ENCODE data around the gene HPS6.
"Not testable (repeated sequence)": the region's sequence is repeated elsewhere in the genome, so short reads cannot be mapped to it uniquely, and the experiment has no call there.

HPS6 gene

GRCh38 chr10:102064868-102065560 lies at the start of gene HPS6:
Gene HPS6, plus strand, starts transcription at chr10:102065349. Its CDS starts 126 bp downstream, at chr10:102065475.
- Mint-ChIP-seq H3K36me3 (ENCODE audit: low read depth) (peaks cover 25% of the 10 kb centered on the region), H3K27me3 (no peaks in the 10 kb centered on the region), H3K4me1 (ENCODE audit: low read depth) (peaks cover 34% of the 10 kb centered on the region), H3K4me3 (peak within 1 kb of the TSS; percentile 87), H3K27ac (peak within 1 kb of the TSS; percentile 91), H3K9me3 (no peaks in the 10 kb centered on the region)
- peak; percentile 94 for DNase-seq

- no peak for DNase-seq
- H3K27ac Mint-ChIP-seq, result no peak overlapping the region
- H3K4me3 Mint-ChIP-seq, result no peak overlapping the region
- peaks cover 1% of the 10 kb centered on the region for H3K4me1 Mint-ChIP-seq (ENCODE audit: low read depth)
- peaks cover 53% of the 10 kb centered on the region for H3K36me3 Mint-ChIP-seq (ENCODE audit: low read depth)
- H3K9me3 Mint-ChIP-seq, result no peaks in the 10 kb centered on the region
- no peaks in the 10 kb centered on the region for H3K27me3 Mint-ChIP-seq
Measured at GRCh38 chr10:102016416-102016815, 48.7 kb upstream of the HPS6 start.

- Mint-ChIP-seq H3K27me3 (no peaks in the 10 kb centered on the region), H3K4me3 (no peak overlapping the region), H3K36me3 (ENCODE audit: low read depth) (peaks cover 56% of the 10 kb centered on the region)
Measured at GRCh38 chr10:102017295-102017694, 47.9 kb upstream of the HPS6 start.

GRCh38 chr10:102020938-102021337 lies 44.2 kb upstream of the HPS6 start:
- peaks cover 1% of the 10 kb centered on the region for H3K4me1 Mint-ChIP-seq (ENCODE audit: low read depth)
- peaks cover 63% of the 10 kb centered on the region for H3K36me3 Mint-ChIP-seq (ENCODE audit: low read depth)
- no peaks in the 10 kb centered on the region for H3K9me3 Mint-ChIP-seq
- no peak overlapping the region for H3K4me3 Mint-ChIP-seq
- no peak for DNase-seq
- H3K27me3 Mint-ChIP-seq, result no peaks in the 10 kb centered on the region
- no peak overlapping the region for H3K27ac Mint-ChIP-seq

More at GRCh38 chr10:102017295-102017694, 47.9 kb upstream of the HPS6 start:
- H3K9me3 Mint-ChIP-seq, result no peaks in the 10 kb centered on the region
- H3K4me1 Mint-ChIP-seq (ENCODE audit: low read depth), result peaks cover 1% of the 10 kb centered on the region
- no peak overlapping the region for H3K27ac Mint-ChIP-seq
- no peak for DNase-seq

GRCh38 chr10:102024799-102025198 lies 40.4 kb upstream of the HPS6 start:
- Mint-ChIP-seq H3K36me3 (ENCODE audit: low read depth) (peaks cover 77% of the 10 kb centered on the region), H3K4me3 (no peak overlapping the region), H3K9me3 (no peaks in the 10 kb centered on the region), H3K4me1 (ENCODE audit: low read depth) (peaks cover 1% of the 10 kb centered on the region), H3K27me3 (no peaks in the 10 kb centered on the region), H3K27ac (no peak overlapping the region)
- no peak for DNase-seq

- Mint-ChIP-seq H3K4me3 (no peak overlapping the region), H3K27ac (no peak overlapping the region), H3K4me1 (ENCODE audit: low read depth) (no peaks in the 10 kb centered on the region), H3K27me3 (no peaks in the 10 kb centered on the region), H3K36me3 (ENCODE audit: low read depth) (peaks cover 84% of the 10 kb centered on the region), H3K9me3 (no peaks in the 10 kb centered on the region)
- DNase-seq, result no peak
Measured at GRCh38 chr10:102027261-102027660, 37.9 kb upstream of the HPS6 start.

- Mint-ChIP-seq H3K9me3 (no peaks in the 10 kb centered on the region), H3K27ac (no peak overlapping the region), H3K36me3 (ENCODE audit: low read depth) (peaks cover 79% of the 10 kb centered on the region), H3K4me1 (ENCODE audit: low read depth) (no peaks in the 10 kb centered on the region), H3K4me3 (no peak overlapping the region), H3K27me3 (no peaks in the 10 kb centered on the region)
- no peak for DNase-seq
Measured at GRCh38 chr10:102033787-102034186, 31.4 kb upstream of the HPS6 start.

GRCh38 chr10:102035807-102036206 lies 29.3 kb upstream of the HPS6 start:
- not testable (repeated sequence) for H3K4me3 Mint-ChIP-seq, H3K27ac Mint-ChIP-seq
- peaks cover 78% of the 10 kb centered on the region for H3K36me3 Mint-ChIP-seq (ENCODE audit: low read depth)

GRCh38 chr10:102038410-102038809 lies 26.7 kb upstream of the HPS6 start:
- peaks cover 14% of the 10 kb centered on the region for H3K4me1 Mint-ChIP-seq (ENCODE audit: low read depth)
- H3K27me3 Mint-ChIP-seq, result no peaks in the 10 kb centered on the region
- no peak overlapping the region for H3K4me3 Mint-ChIP-seq
- H3K36me3 Mint-ChIP-seq (ENCODE audit: low read depth), result peaks cover 52% of the 10 kb centered on the region
- no peak overlapping the region for H3K27ac Mint-ChIP-seq
- no peak for DNase-seq
- no peaks in the 10 kb centered on the region for H3K9me3 Mint-ChIP-seq

More at GRCh38 chr10:102035807-102036206, 29.3 kb upstream of the HPS6 start:
- H3K27me3 Mint-ChIP-seq; H3K9me3 Mint-ChIP-seq; DNase-seq; H3K4me1 Mint-ChIP-seq (ENCODE audit: low read depth): not testable (repeated sequence)

GRCh38 chr10:102040305-102041050 lies 24.7 kb upstream of the HPS6 start:
- DNase-seq, result no peak
- no peaks in the 10 kb centered on the region for H3K27me3 Mint-ChIP-seq
- H3K27ac Mint-ChIP-seq, result no peak overlapping the region
- peaks cover 40% of the 10 kb centered on the region for H3K36me3 Mint-ChIP-seq (ENCODE audit: low read depth)
- no peaks in the 10 kb centered on the region for H3K9me3 Mint-ChIP-seq
- peaks cover 23% of the 10 kb centered on the region for H3K4me1 Mint-ChIP-seq (ENCODE audit: low read depth)
- H3K4me3 Mint-ChIP-seq, result no peak overlapping the region

- Mint-ChIP-seq H3K27ac (no peak overlapping the region), H3K4me3 (no peak overlapping the region), H3K27me3 (no peaks in the 10 kb centered on the region), H3K36me3 (ENCODE audit: low read depth) (peaks cover 5% of the 10 kb centered on the region), H3K4me1 (ENCODE audit: low read depth) (peaks cover 44% of the 10 kb centered on the region), H3K9me3 (no peaks in the 10 kb centered on the region)
- no peak for DNase-seq
Measured at GRCh38 chr10:102045292-102045691, 19.9 kb upstream of the HPS6 start.

- peaks cover 47% of the 10 kb centered on the region for H3K4me1 Mint-ChIP-seq (ENCODE audit: low read depth)
- no peaks in the 10 kb centered on the region for H3K9me3 Mint-ChIP-seq
- DNase-seq, result no peak
- no peak overlapping the region for H3K27ac Mint-ChIP-seq
- peaks cover 5% of the 10 kb centered on the region for H3K36me3 Mint-ChIP-seq (ENCODE audit: low read depth)
- no peaks in the 10 kb centered on the region for H3K27me3 Mint-ChIP-seq
- H3K4me3 Mint-ChIP-seq, result no peak overlapping the region
Measured at GRCh38 chr10:102046095-102046494, 19.1 kb upstream of the HPS6 start.

GRCh38 chr10:102054881-102055646 lies 10.1 kb upstream of the HPS6 start:
- H3K4me3 Mint-ChIP-seq, result peak overlapping the region; percentile 96
- H3K9me3 Mint-ChIP-seq, H3K27me3 Mint-ChIP-seq, DNase-seq: not testable (repeated sequence)
- H3K27ac Mint-ChIP-seq, result peak overlapping the region; percentile 96
- peaks cover 47% of the 10 kb centered on the region for H3K4me1 Mint-ChIP-seq (ENCODE audit: low read depth)
- H3K36me3 Mint-ChIP-seq (ENCODE audit: low read depth), result peaks cover 10% of the 10 kb centered on the region

GRCh38 chr10:102055647-102056419 lies 9.3 kb upstream of the HPS6 start, which contains the start of gene ARMH3:
Gene ARMH3, minus strand, starts transcription at chr10:102056173. Its CDS starts 16,059 bp downstream, at chr10:102040114.
- peak; percentile 92 for DNase-seq
- peak within 1 kb of the TSS; percentile 96 for H3K4me3 Mint-ChIP-seq
- H3K4me1 Mint-ChIP-seq (ENCODE audit: low read depth), result peaks cover 44% of the 10 kb centered on the region
- peaks cover 10% of the 10 kb centered on the region for H3K36me3 Mint-ChIP-seq (ENCODE audit: low read depth)
- no peaks in the 10 kb centered on the region for H3K9me3 Mint-ChIP-seq
- peak within 1 kb of the TSS; percentile 96 for H3K27ac Mint-ChIP-seq
- no peaks in the 10 kb centered on the region for H3K27me3 Mint-ChIP-seq
